Epithelial cell of proximal tubule (primary cell): Measurements from ENCODE around the gene FIGNL2. TPM values are rescaled to one million over a fixed set of nuclear protein-coding genes. Genes with fewer than 3 reads are reported as not detected.

ENCODE experiments used
- DNase-seq: peaks from one replicate; pipeline ENCODE4 v3.0.0-alpha.2; 2011; ENCODE audit warnings: low read depth
- H3K4me3 ChIP-seq: 2 replicates; pipeline ENCODE4 v1.5.1; 2011; ENCODE audit warnings: low read depth, mild to moderate bottlenecking, low read length
- CTCF ChIP-seq: conservative IDR thresholded peaks from 2 replicates; pipeline ENCODE4 v1.5.1; 2012; ENCODE audit warnings: low read depth, mild to moderate bottlenecking, low read length
- total RNA-seq: library from RNA; depleted of rRNA; stranded (reverse); fragments of >200 nt; gene quantifications from 2 replicates; pipeline ENCODE4 v1.2.3, GENCODE V29; 2015

FIGNL2 gene
- total RNA-seq, 1 donor from 2014 or later, result 3.7 TPM

- no peak for TF ChIP-seq CTCF
- peak overlapping the region; percentile 29 for H3K4me3 ChIP-seq
- peak; percentile 79 for DNase-seq
These were observed 7.3 kb upstream of the FIGNL2 start for GRCh38 chr12:51855586-51856428.

- DNase-seq, result no peak
- no peak for TF ChIP-seq CTCF
- no peak overlapping the region for H3K4me3 ChIP-seq
These were observed 4.1 kb upstream of the FIGNL2 start for GRCh38 chr12:51852404-51853137.

- no peak for TF ChIP-seq CTCF
- no peak for DNase-seq
- no peak overlapping the region for H3K4me3 ChIP-seq
These were observed 3.1 kb upstream of the FIGNL2 start for GRCh38 chr12:51851413-51852124.

GRCh38 chr12:51850965-51851299 lies 2.4 kb upstream of the FIGNL2 start:
- peak overlapping the region; percentile 49 for H3K4me3 ChIP-seq
- DNase-seq, result no peak
- no peak for TF ChIP-seq CTCF

GRCh38 chr12:51850081-51850964 lies 1.8 kb upstream of the FIGNL2 start:
- DNase-seq, result no peak
- peak overlapping the region; percentile 49 for H3K4me3 ChIP-seq
- TF ChIP-seq CTCF, result no peak
